GM18511 (cell line): ENCODE measurements around the gene AKAP14.
"Not testable (repeated sequence)": the region's sequence is repeated elsewhere in the genome, so short reads cannot be mapped to it uniquely, and the experiment has no call there.

ENCODE experiments used
- ATAC-seq: cut with Tn5 transposase; IDR thresholded peaks from one replicate; pipeline ENCODE4 v1.9.1; 2021; ENCODE audit warnings: mild to moderate bottlenecking, moderate library complexity; ENCODE audit not compliant: unreplicated experiment

AKAP14 gene

GRCh38 chrX:119919835-119920585, 24.3 kb downstream of the AKAP14 start:
- ATAC-seq, result no peak

- ATAC-seq, result not testable (repeated sequence)
These were observed 26.7 kb downstream of the AKAP14 start for GRCh38 chrX:119922391-119922790.

GRCh38 chrX:119935215-119935874, 39.7 kb downstream of the AKAP14 start:
- no peak for ATAC-seq

- ATAC-seq, result no peak
These were observed 45.6 kb downstream of the AKAP14 start for GRCh38 chrX:119941336-119941735.

- no peak for ATAC-seq
These were observed 46.6 kb downstream of the AKAP14 start for GRCh38 chrX:119942173-119942819.

GRCh38 chrX:119942831-119943184, 47.1 kb downstream of the AKAP14 start:
- ATAC-seq, result peak; percentile 27

- peak; percentile 84 for ATAC-seq
These were observed 47.7 kb downstream of the AKAP14 start, which contains the start of gene NKAP for GRCh38 chrX:119943185-119943988. Gene NKAP, minus strand, starts transcription at chrX:119943751. Its CDS starts 146 bp downstream, at chrX:119943605.

GRCh38 chrX:119945481-119945880, 49.8 kb downstream of the AKAP14 start:
- no peak for ATAC-seq

GRCh38 chrX:119948381-119948780, 52.7 kb downstream of the AKAP14 start:
- no peak for ATAC-seq

GRCh38 chrX:119954374-119954773, 58.7 kb downstream of the AKAP14 start:
- no peak for ATAC-seq

- ATAC-seq, result not testable (repeated sequence)
These were observed 60.3 kb downstream of the AKAP14 start for GRCh38 chrX:119955807-119956570.

- ATAC-seq, result no peak
These were observed 64.9 kb downstream of the AKAP14 start for GRCh38 chrX:119960625-119961024.

GRCh38 chrX:119966837-119967236, 71.1 kb downstream of the AKAP14 start:
- ATAC-seq, result not testable (repeated sequence)
